ENCODE measurements around the gene FAR2.

FAR2 gene

GRCh38 chr12:29354954-29355353 is 205.9 kb downstream of the FAR2 start:
- Histone ChIP-seq H2AFZ (ENCODE audit: insufficient read depth, low read length, poor library complexity) (no peak overlapping the region), H3K4me3 (ENCODE audit: low read depth, low read length) (no peak overlapping the region), H3K9ac (ENCODE audit: low read length) (no peak overlapping the region), H3K9me3 (ENCODE audit: insufficient read depth, low read depth, low read length) (no peaks in the 10 kb centered on the region), H3K4ac (ENCODE audit: low read depth, low read length) (no peak overlapping the region), H3K36me3 (ENCODE audit: control insufficient read depth in 1 of 2, insufficient read depth in 2 of 2, low read length in 2 of 2) (peaks cover 3 to 4% of the 10 kb centered on the region in 2 experiments), H2BK5ac (ENCODE audit: low read depth, low read length, poor library complexity) (no peak overlapping the region), H2BK12ac (ENCODE audit: low read length) (no peak overlapping the region), H3K14ac (ENCODE audit: low read length) (no peak overlapping the region), H2BK120ac (ENCODE audit: insufficient read depth, low read length, poor library complexity) (no peak overlapping the region), H3K27me3 (ENCODE audit: insufficient read depth, low read length) (no peaks in the 10 kb centered on the region), H4K8ac (ENCODE audit: low read depth, low read length) (no peak overlapping the region), H4K12ac (ENCODE audit: low read depth, low read length) (no peak overlapping the region), H3K79me2 (ENCODE audit: control insufficient read depth, insufficient read depth, low read length, poor library complexity) (no peaks in the 10 kb centered on the region), H3K23ac (ENCODE audit: low read length) (no peak overlapping the region), H3K4me2 (ENCODE audit: low read length) (no peak overlapping the region), H3K79me1 (ENCODE audit: low read length) (no peaks in the 10 kb centered on the region), H3K4me1 (ENCODE audit: control insufficient read depth in 1 of 2, insufficient read depth in 2 of 2, low read length in 2 of 2) (no peaks in the 10 kb centered on the region), H3K18ac (ENCODE audit: low read length) (no peak overlapping the region), H2AK5ac (ENCODE audit: low read length) (no peak overlapping the region), H3K27ac (ENCODE audit: low read depth, low read length) (no peak overlapping the region), H4K91ac (ENCODE audit: low read depth, low read length) (no peak overlapping the region)
- DNase-seq = no peak
- WGBS (ENCODE audit: extremely low coverage, insufficient coverage, insufficient read length) = no CpG with 5 or more reads among the region's 1 CpG

- no peak for DNase-seq
- Histone ChIP-seq H2BK5ac (ENCODE audit: low read depth, low read length, poor library complexity) (no peak overlapping the region), H3K18ac (ENCODE audit: low read length) (no peak overlapping the region), H3K79me2 (ENCODE audit: control insufficient read depth, insufficient read depth, low read length, poor library complexity) (no peaks in the 10 kb centered on the region), H3K14ac (ENCODE audit: low read length) (no peak overlapping the region), H4K12ac (ENCODE audit: low read depth, low read length) (no peak overlapping the region), H2BK120ac (ENCODE audit: insufficient read depth, low read length, poor library complexity) (no peak overlapping the region), H3K4me2 (ENCODE audit: low read length) (no peak overlapping the region), H3K4me1 (ENCODE audit: control insufficient read depth in 1 of 2, insufficient read depth in 2 of 2, low read length in 2 of 2) (no peaks in the 10 kb centered on the region), H4K8ac (ENCODE audit: low read depth, low read length) (no peak overlapping the region), H2BK12ac (ENCODE audit: low read length) (no peak overlapping the region), H2AK5ac (ENCODE audit: low read length) (no peak overlapping the region), H4K91ac (ENCODE audit: low read depth, low read length) (no peak overlapping the region), H3K4me3 (ENCODE audit: low read depth, low read length) (no peak overlapping the region), H3K36me3 (ENCODE audit: control insufficient read depth in 1 of 2, insufficient read depth in 2 of 2, low read length in 2 of 2) (peaks cover 0 to 3% of the 10 kb centered on the region in 2 experiments), H3K27ac (ENCODE audit: low read depth, low read length) (no peak overlapping the region), H3K27me3 (ENCODE audit: insufficient read depth, low read length) (no peaks in the 10 kb centered on the region), H3K4ac (ENCODE audit: low read depth, low read length) (no peak overlapping the region), H3K23ac (ENCODE audit: low read length) (no peak overlapping the region), H3K79me1 (ENCODE audit: low read length) (no peaks in the 10 kb centered on the region), H3K9me3 (ENCODE audit: insufficient read depth, low read depth, low read length) (no peaks in the 10 kb centered on the region), H2AFZ (ENCODE audit: insufficient read depth, low read length, poor library complexity) (no peak overlapping the region), H3K9ac (ENCODE audit: low read length) (no peak overlapping the region)
- WGBS (ENCODE audit: extremely low coverage, insufficient coverage, insufficient read length) = no CpG with 5 or more reads among the region's 2 CpGs
These were observed 216.0 kb downstream of the FAR2 start for GRCh38 chr12:29365091-29365490.

- no peak overlapping the region for H4K8ac ChIP-seq (ENCODE audit: low read depth, low read length)
- no peak overlapping the region for H3K4me2 ChIP-seq (ENCODE audit: low read length)
- no peak for DNase-seq
These were observed 224.9 kb downstream of the FAR2 start for GRCh38 chr12:29374012-29374411.

GRCh38 chr12:29374913-29375312 is 225.8 kb downstream of the FAR2 start:
- WGBS (ENCODE audit: extremely low coverage, insufficient coverage, insufficient read length) = 100% methylated on average over 2 of the region's 4 CpGs
- H4K12ac ChIP-seq (ENCODE audit: low read depth, low read length) = no peak overlapping the region
- no peak overlapping the region for H3K27ac ChIP-seq (ENCODE audit: low read depth, low read length)
- no peaks in the 10 kb centered on the region for H3K9me3 ChIP-seq (ENCODE audit: insufficient read depth, low read depth, low read length)
- no peaks in the 10 kb centered on the region for H3K79me1 ChIP-seq (ENCODE audit: low read length)
- H2AK5ac ChIP-seq (ENCODE audit: low read length) = no peak overlapping the region
- no peak overlapping the region for H3K4ac ChIP-seq (ENCODE audit: low read depth, low read length)
- H3K79me2 ChIP-seq (ENCODE audit: control insufficient read depth, insufficient read depth, low read length, poor library complexity) = no peaks in the 10 kb centered on the region
- no peak overlapping the region for H3K23ac ChIP-seq (ENCODE audit: low read length)
- no peak overlapping the region for H3K4me2 ChIP-seq (ENCODE audit: low read length)
- no peaks in the 10 kb centered on the region for H3K36me3 ChIP-seq (ENCODE audit: control insufficient read depth in 1 of 2, insufficient read depth in 2 of 2, low read length in 2 of 2)
- no peak overlapping the region for H4K8ac ChIP-seq (ENCODE audit: low read depth, low read length)
- H3K14ac ChIP-seq (ENCODE audit: low read length) = no peak overlapping the region
- H2BK5ac ChIP-seq (ENCODE audit: low read depth, low read length, poor library complexity) = no peak overlapping the region
- H2BK12ac ChIP-seq (ENCODE audit: low read length) = no peak overlapping the region
- no peak overlapping the region for H4K91ac ChIP-seq (ENCODE audit: low read depth, low read length)
- H3K4me1 ChIP-seq (ENCODE audit: control insufficient read depth in 1 of 2, insufficient read depth in 2 of 2, low read length in 2 of 2) = no peaks in the 10 kb centered on the region
- H3K4me3 ChIP-seq (ENCODE audit: low read depth, low read length) = no peak overlapping the region
- H2AFZ ChIP-seq (ENCODE audit: insufficient read depth, low read length, poor library complexity) = no peak overlapping the region
- DNase-seq = no peak
- no peak overlapping the region for H2BK120ac ChIP-seq (ENCODE audit: insufficient read depth, low read length, poor library complexity)
- no peaks in the 10 kb centered on the region for H3K27me3 ChIP-seq (ENCODE audit: insufficient read depth, low read length)
- no peak overlapping the region for H3K9ac ChIP-seq (ENCODE audit: low read length)
- H3K18ac ChIP-seq (ENCODE audit: low read length) = no peak overlapping the region

More at GRCh38 chr12:29374012-29374411, 224.9 kb downstream of the FAR2 start:
- Histone ChIP-seq H2AFZ (ENCODE audit: insufficient read depth, low read length, poor library complexity) (no peak overlapping the region), H2BK12ac (ENCODE audit: low read length) (no peak overlapping the region), H3K23ac (ENCODE audit: low read length) (no peak overlapping the region), H3K9me3 (ENCODE audit: insufficient read depth, low read depth, low read length) (no peaks in the 10 kb centered on the region), H3K4ac (ENCODE audit: low read depth, low read length) (no peak overlapping the region), H2AK5ac (ENCODE audit: low read length) (no peak overlapping the region), H3K4me3 (ENCODE audit: low read depth, low read length) (no peak overlapping the region), H2BK120ac (ENCODE audit: insufficient read depth, low read length, poor library complexity) (no peak overlapping the region), H3K79me1 (ENCODE audit: low read length) (no peaks in the 10 kb centered on the region), H3K27me3 (ENCODE audit: insufficient read depth, low read length) (no peaks in the 10 kb centered on the region), H3K4me1 (ENCODE audit: control insufficient read depth in 1 of 2, insufficient read depth in 2 of 2, low read length in 2 of 2) (no peaks in the 10 kb centered on the region), H2BK5ac (ENCODE audit: low read depth, low read length, poor library complexity) (no peak overlapping the region), H3K9ac (ENCODE audit: low read length) (no peak overlapping the region), H3K18ac (ENCODE audit: low read length) (no peak overlapping the region), H3K79me2 (ENCODE audit: control insufficient read depth, insufficient read depth, low read length, poor library complexity) (no peaks in the 10 kb centered on the region), H3K27ac (ENCODE audit: low read depth, low read length) (no peak overlapping the region), H4K91ac (ENCODE audit: low read depth, low read length) (no peak overlapping the region), H4K12ac (ENCODE audit: low read depth, low read length) (no peak overlapping the region), H3K14ac (ENCODE audit: low read length) (no peak overlapping the region), H3K36me3 (ENCODE audit: control insufficient read depth in 1 of 2, insufficient read depth in 2 of 2, low read length in 2 of 2) (no peaks in the 10 kb centered on the region)
- no CpG with 5 or more reads among the region's 2 CpGs for WGBS (ENCODE audit: extremely low coverage, insufficient coverage, insufficient read length)
